ENCODE data around the gene CEP192.
A peak's percentile ranks its signal among the peaks of the same experiment; 100 is the strongest.

The CEP192 gene

GRCh38 chr18:12990967-12991820 lies at the start of gene CEP192:
TSS of gene CEP192 (plus strand) at chr18:12991362. CDS start at chr18:12999425, 8,063 bp downstream.
- H3K9ac ChIP-seq (ENCODE audit: low read depth, low read length), result peak within 1 kb of the TSS; percentile 88
- H3K9me3 ChIP-seq (ENCODE audit: control insufficient read depth, insufficient read depth, low read length), result no peaks in the 10 kb centered on the region
- H3K36me3 ChIP-seq (ENCODE audit: control insufficient read depth, insufficient read depth, low read length), result no peaks in the 10 kb centered on the region
- H3K4me1 ChIP-seq (ENCODE audit: control insufficient read depth, insufficient read depth, low read length), result peaks cover 3% of the 10 kb centered on the region
- peak within 1 kb of the TSS; percentile 80 for H3K4me3 ChIP-seq (ENCODE audit: low read depth, low read length)
- no peaks in the 10 kb centered on the region for H3K27me3 ChIP-seq (ENCODE audit: control insufficient read depth, insufficient read depth, low read length)

- H3K27me3 ChIP-seq (ENCODE audit: control insufficient read depth, insufficient read depth, low read length), result no peaks in the 10 kb centered on the region
- no peaks in the 10 kb centered on the region for H3K9me3 ChIP-seq (ENCODE audit: control insufficient read depth, insufficient read depth, low read length)
- H3K9ac ChIP-seq (ENCODE audit: low read depth, low read length), result no peak overlapping the region
- no peak overlapping the region for H3K4me3 ChIP-seq (ENCODE audit: low read depth, low read length)
- no peaks in the 10 kb centered on the region for H3K4me1 ChIP-seq (ENCODE audit: control insufficient read depth, insufficient read depth, low read length)
- no peaks in the 10 kb centered on the region for H3K36me3 ChIP-seq (ENCODE audit: control insufficient read depth, insufficient read depth, low read length)
These were observed 47.9 kb upstream of the CEP192 start for GRCh38 chr18:12943215-12943614.

- H3K9me3 ChIP-seq (ENCODE audit: control insufficient read depth, insufficient read depth, low read length), result no peaks in the 10 kb centered on the region
- H3K36me3 ChIP-seq (ENCODE audit: control insufficient read depth, insufficient read depth, low read length), result no peaks in the 10 kb centered on the region
- H3K4me1 ChIP-seq (ENCODE audit: control insufficient read depth, insufficient read depth, low read length), result no peaks in the 10 kb centered on the region
- H3K9ac ChIP-seq (ENCODE audit: low read depth, low read length), result no peak overlapping the region
- no peaks in the 10 kb centered on the region for H3K27me3 ChIP-seq (ENCODE audit: control insufficient read depth, insufficient read depth, low read length)
- H3K4me3 ChIP-seq (ENCODE audit: low read depth, low read length), result no peak overlapping the region
These were observed 46.5 kb upstream of the CEP192 start for GRCh38 chr18:12944709-12945108.

GRCh38 chr18:12946549-12947284 lies 44.4 kb upstream of the CEP192 start:
- Histone ChIP-seq H3K36me3 (ENCODE audit: control insufficient read depth, insufficient read depth, low read length) (no peaks in the 10 kb centered on the region), H3K4me3 (ENCODE audit: low read depth, low read length) (peak overlapping the region; percentile 89), H3K4me1 (ENCODE audit: control insufficient read depth, insufficient read depth, low read length) (no peaks in the 10 kb centered on the region), H3K9ac (ENCODE audit: low read depth, low read length) (peak overlapping the region; percentile 26), H3K9me3 (ENCODE audit: control insufficient read depth, insufficient read depth, low read length) (no peaks in the 10 kb centered on the region), H3K27me3 (ENCODE audit: control insufficient read depth, insufficient read depth, low read length) (no peaks in the 10 kb centered on the region)

GRCh38 chr18:12947285-12948049 lies 43.7 kb upstream of the CEP192 start, which contains the start of gene SEH1L:
TSS of gene SEH1L (plus strand) at chr18:12948011. CDS start at chr18:12948122, 111 bp downstream.
- Histone ChIP-seq H3K36me3 (ENCODE audit: control insufficient read depth, insufficient read depth, low read length) (no peaks in the 10 kb centered on the region), H3K9me3 (ENCODE audit: control insufficient read depth, insufficient read depth, low read length) (no peaks in the 10 kb centered on the region), H3K9ac (ENCODE audit: low read depth, low read length) (peak within 1 kb of the TSS; percentile 68), H3K4me1 (ENCODE audit: control insufficient read depth, insufficient read depth, low read length) (no peaks in the 10 kb centered on the region), H3K27me3 (ENCODE audit: control insufficient read depth, insufficient read depth, low read length) (no peaks in the 10 kb centered on the region), H3K4me3 (ENCODE audit: low read depth, low read length) (peak within 1 kb of the TSS; percentile 89)

GRCh38 chr18:12948050-12948804 lies 42.9 kb upstream of the CEP192 start:
- Histone ChIP-seq H3K27me3 (ENCODE audit: control insufficient read depth, insufficient read depth, low read length) (no peaks in the 10 kb centered on the region), H3K4me3 (ENCODE audit: low read depth, low read length) (peak overlapping the region; percentile 41), H3K9ac (ENCODE audit: low read depth, low read length) (peak overlapping the region; percentile 68)

GRCh38 chr18:12958478-12958877 lies 32.7 kb upstream of the CEP192 start:
- no peaks in the 10 kb centered on the region for H3K9me3 ChIP-seq (ENCODE audit: control insufficient read depth, insufficient read depth, low read length)
- no peak overlapping the region for H3K9ac ChIP-seq (ENCODE audit: low read depth, low read length)
- H3K36me3 ChIP-seq (ENCODE audit: control insufficient read depth, insufficient read depth, low read length), result peaks cover 3% of the 10 kb centered on the region
- no peaks in the 10 kb centered on the region for H3K4me1 ChIP-seq (ENCODE audit: control insufficient read depth, insufficient read depth, low read length)
- no peak overlapping the region for H3K4me3 ChIP-seq (ENCODE audit: low read depth, low read length)
- H3K27me3 ChIP-seq (ENCODE audit: control insufficient read depth, insufficient read depth, low read length), result no peaks in the 10 kb centered on the region

More at GRCh38 chr18:12948050-12948804, 42.9 kb upstream of the CEP192 start:
- Histone ChIP-seq H3K9me3 (ENCODE audit: control insufficient read depth, insufficient read depth, low read length) (no peaks in the 10 kb centered on the region), H3K4me1 (ENCODE audit: control insufficient read depth, insufficient read depth, low read length) (no peaks in the 10 kb centered on the region), H3K36me3 (ENCODE audit: control insufficient read depth, insufficient read depth, low read length) (no peaks in the 10 kb centered on the region)

GRCh38 chr18:12960395-12960794 lies 30.8 kb upstream of the CEP192 start:
- H3K9me3 ChIP-seq (ENCODE audit: control insufficient read depth, insufficient read depth, low read length), result no peaks in the 10 kb centered on the region
- H3K36me3 ChIP-seq (ENCODE audit: control insufficient read depth, insufficient read depth, low read length), result peaks cover 3% of the 10 kb centered on the region
- H3K27me3 ChIP-seq (ENCODE audit: control insufficient read depth, insufficient read depth, low read length), result no peaks in the 10 kb centered on the region
- no peaks in the 10 kb centered on the region for H3K4me1 ChIP-seq (ENCODE audit: control insufficient read depth, insufficient read depth, low read length)
- H3K9ac ChIP-seq (ENCODE audit: low read depth, low read length), result no peak overlapping the region
- no peak overlapping the region for H3K4me3 ChIP-seq (ENCODE audit: low read depth, low read length)

GRCh38 chr18:12960853-12961397 lies 30.2 kb upstream of the CEP192 start:
- H3K9ac ChIP-seq (ENCODE audit: low read depth, low read length), result no peak overlapping the region
- H3K4me3 ChIP-seq (ENCODE audit: low read depth, low read length), result no peak overlapping the region
- H3K36me3 ChIP-seq (ENCODE audit: control insufficient read depth, insufficient read depth, low read length), result peaks cover 3% of the 10 kb centered on the region
- H3K4me1 ChIP-seq (ENCODE audit: control insufficient read depth, insufficient read depth, low read length), result no peaks in the 10 kb centered on the region
- H3K27me3 ChIP-seq (ENCODE audit: control insufficient read depth, insufficient read depth, low read length), result no peaks in the 10 kb centered on the region
- no peaks in the 10 kb centered on the region for H3K9me3 ChIP-seq (ENCODE audit: control insufficient read depth, insufficient read depth, low read length)

GRCh38 chr18:12963069-12963468 lies 28.1 kb upstream of the CEP192 start:
- no peaks in the 10 kb centered on the region for H3K27me3 ChIP-seq (ENCODE audit: control insufficient read depth, insufficient read depth, low read length)
- H3K9ac ChIP-seq (ENCODE audit: low read depth, low read length), result no peak overlapping the region
- no peaks in the 10 kb centered on the region for H3K4me1 ChIP-seq (ENCODE audit: control insufficient read depth, insufficient read depth, low read length)
- no peaks in the 10 kb centered on the region for H3K9me3 ChIP-seq (ENCODE audit: control insufficient read depth, insufficient read depth, low read length)
- H3K4me3 ChIP-seq (ENCODE audit: low read depth, low read length), result no peak overlapping the region
- no peaks in the 10 kb centered on the region for H3K36me3 ChIP-seq (ENCODE audit: control insufficient read depth, insufficient read depth, low read length)

GRCh38 chr18:12968115-12968514 lies 23.0 kb upstream of the CEP192 start:
- H3K36me3 ChIP-seq (ENCODE audit: control insufficient read depth, insufficient read depth, low read length), result no peaks in the 10 kb centered on the region
- H3K9me3 ChIP-seq (ENCODE audit: control insufficient read depth, insufficient read depth, low read length), result no peaks in the 10 kb centered on the region
- no peaks in the 10 kb centered on the region for H3K27me3 ChIP-seq (ENCODE audit: control insufficient read depth, insufficient read depth, low read length)
- H3K9ac ChIP-seq (ENCODE audit: low read depth, low read length), result no peak overlapping the region
- H3K4me1 ChIP-seq (ENCODE audit: control insufficient read depth, insufficient read depth, low read length), result no peaks in the 10 kb centered on the region
- no peak overlapping the region for H3K4me3 ChIP-seq (ENCODE audit: low read depth, low read length)
